Osteoblast (primary cell): Measurements from ENCODE around the gene LAMA5. TPM values are rescaled to one million over a fixed set of nuclear protein-coding genes. Genes with fewer than 3 reads are reported as not detected.
A peak's percentile ranks its signal among the peaks of the same experiment; 100 is the strongest.

Experiments used
- DNase-seq: peaks from one replicate; pipeline ENCODE4 v3.0.0; 2011; ENCODE audit warnings: low spot score, mixed read lengths; ENCODE audit not compliant: insufficient read length; ENCODE audit errors: missing footprints
- H2AFZ ChIP-seq: 2 replicates; pipeline ENCODE4 v1.6.0; 2011; ENCODE audit warnings: mild to moderate bottlenecking, low read length
- H3K27ac ChIP-seq: 2 replicates; pipeline ENCODE4 v1.5.1; 2011; ENCODE audit warnings: mild to moderate bottlenecking, low read depth, low read length, moderate library complexity
- H3K27me3 ChIP-seq: 2 replicates; pipeline ENCODE4 v1.6.0; 2012; ENCODE audit warnings: mild to moderate bottlenecking, control low read depth, inconsistent platforms, low read length, moderate library complexity; ENCODE audit not compliant: insufficient read depth
- H3K36me3 ChIP-seq: 2 replicates; pipeline ENCODE4 v1.5.1; 2011; ENCODE audit warnings: mild to moderate bottlenecking, low read length, control low read depth, moderate library complexity; ENCODE audit not compliant: insufficient read depth
- H3K4me1 ChIP-seq: 2 replicates; pipeline ENCODE4 v1.5.1; 2011; ENCODE audit warnings: mild to moderate bottlenecking, low read length, control low read depth, moderate library complexity; ENCODE audit not compliant: insufficient read depth
- H3K4me2 ChIP-seq: 2 replicates; pipeline ENCODE4 v1.6.0; 2011; ENCODE audit warnings: mild to moderate bottlenecking, low read length; ENCODE audit not compliant: insufficient read depth
- H3K4me3 ChIP-seq: fragments of 200-600 bp; sonication (generic); 3 replicates; pipeline ENCODE4 v1.5.1; 2012; ENCODE audit warnings: mild to moderate bottlenecking, low read length, inconsistent platforms; ENCODE audit not compliant: insufficient read depth
- H3K79me2 ChIP-seq: 2 replicates; pipeline ENCODE4 v1.6.0; 2012; ENCODE audit warnings: mild to moderate bottlenecking, low read length, control low read depth, inconsistent platforms; ENCODE audit not compliant: insufficient read depth
- H3K9me3 ChIP-seq: 2 replicates; pipeline ENCODE4 v1.5.1; 2011; ENCODE audit warnings: low read depth, low read length, control low read depth
- H4K20me1 ChIP-seq: 2 replicates; pipeline ENCODE4 v1.6.0; 2012; ENCODE audit warnings: mild to moderate bottlenecking, low read length, control low read depth; ENCODE audit not compliant: insufficient read depth
- total RNA-seq: library from RNA; depleted of rRNA; stranded (reverse); fragments of >200 nt; gene quantifications from 2 replicates; pipeline ENCODE4 v1.2.3, GENCODE V29; 2012
- TF ChIP-seq, protein P1 (sequence below): IDR thresholded peaks from 2 replicates; pipeline ENCODE4 v1.5.1; 2011; ENCODE audit warnings: mild to moderate bottlenecking, low read depth, low read length, moderate library complexity; ENCODE audit errors: extremely low read depth

The LAMA5 gene
- total RNA-seq, 1 donor = 2.2 TPM

DNA sequence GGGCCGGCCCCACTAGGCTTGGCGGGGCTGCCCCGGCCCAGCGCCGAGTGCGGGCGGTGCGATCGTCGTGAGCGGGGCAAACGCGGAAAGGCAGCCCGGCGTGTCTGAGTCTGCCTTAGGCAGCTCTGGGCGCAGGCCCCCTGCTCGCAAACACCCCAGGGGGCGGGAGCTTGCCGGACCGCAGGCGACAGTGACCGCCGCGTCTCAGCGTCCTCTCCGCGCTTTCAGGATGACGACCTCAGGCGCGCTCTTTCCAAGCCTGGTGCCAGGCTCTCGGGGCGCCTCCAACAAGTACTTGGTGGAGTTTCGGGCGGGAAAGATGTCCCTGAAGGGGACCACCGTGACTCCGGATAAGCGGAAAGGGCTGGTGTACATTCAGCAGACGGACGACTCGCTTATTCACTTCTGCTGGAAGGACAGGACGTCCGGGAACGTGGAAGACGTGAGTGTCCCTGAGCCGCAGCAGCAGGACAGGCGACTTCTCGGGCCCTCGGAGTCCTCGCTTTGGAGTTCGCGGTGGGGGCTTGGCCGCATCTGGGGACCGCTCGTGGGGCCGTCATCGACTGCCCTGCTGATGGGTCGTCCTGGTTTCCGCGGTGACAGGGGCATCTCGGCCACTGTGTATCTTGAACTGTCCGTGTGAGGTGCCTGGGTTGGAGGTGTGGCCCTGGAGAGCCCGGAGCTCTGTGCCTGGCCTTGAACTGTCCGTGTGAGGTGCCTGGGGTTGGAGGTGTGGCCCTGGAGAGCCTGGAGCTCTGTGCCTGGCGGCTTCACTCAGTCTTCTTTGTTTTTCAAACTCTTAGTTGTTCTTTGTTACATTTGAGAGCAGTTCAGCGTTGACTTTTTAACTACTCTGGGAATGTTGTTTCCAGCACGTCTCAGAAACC is 63.5 kb downstream of the LAMA5 start:
- Histone ChIP-seq H3K9me3 (no peaks in the 10 kb centered on the region), H3K4me3 (peak overlapping the region; percentile 93), H4K20me1 (peaks cover 51% of the 10 kb centered on the region), H2AFZ (no peak overlapping the region), H3K79me2 (peaks cover 51% of the 10 kb centered on the region), H3K27me3 (no peaks in the 10 kb centered on the region), H3K4me1 (peaks cover 18% of the 10 kb centered on the region), H3K36me3 (peaks cover 36% of the 10 kb centered on the region), H3K27ac (peak overlapping the region; percentile 70), H3K4me2 (peak overlapping the region; percentile 96)
- TF ChIP-seq, protein P1, sequence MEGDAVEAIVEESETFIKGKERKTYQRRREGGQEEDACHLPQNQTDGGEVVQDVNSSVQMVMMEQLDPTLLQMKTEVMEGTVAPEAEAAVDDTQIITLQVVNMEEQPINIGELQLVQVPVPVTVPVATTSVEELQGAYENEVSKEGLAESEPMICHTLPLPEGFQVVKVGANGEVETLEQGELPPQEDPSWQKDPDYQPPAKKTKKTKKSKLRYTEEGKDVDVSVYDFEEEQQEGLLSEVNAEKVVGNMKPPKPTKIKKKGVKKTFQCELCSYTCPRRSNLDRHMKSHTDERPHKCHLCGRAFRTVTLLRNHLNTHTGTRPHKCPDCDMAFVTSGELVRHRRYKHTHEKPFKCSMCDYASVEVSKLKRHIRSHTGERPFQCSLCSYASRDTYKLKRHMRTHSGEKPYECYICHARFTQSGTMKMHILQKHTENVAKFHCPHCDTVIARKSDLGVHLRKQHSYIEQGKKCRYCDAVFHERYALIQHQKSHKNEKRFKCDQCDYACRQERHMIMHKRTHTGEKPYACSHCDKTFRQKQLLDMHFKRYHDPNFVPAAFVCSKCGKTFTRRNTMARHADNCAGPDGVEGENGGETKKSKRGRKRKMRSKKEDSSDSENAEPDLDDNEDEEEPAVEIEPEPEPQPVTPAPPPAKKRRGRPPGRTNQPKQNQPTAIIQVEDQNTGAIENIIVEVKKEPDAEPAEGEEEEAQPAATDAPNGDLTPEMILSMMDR = no peak
- DNase-seq = peak; percentile 95

DNA sequence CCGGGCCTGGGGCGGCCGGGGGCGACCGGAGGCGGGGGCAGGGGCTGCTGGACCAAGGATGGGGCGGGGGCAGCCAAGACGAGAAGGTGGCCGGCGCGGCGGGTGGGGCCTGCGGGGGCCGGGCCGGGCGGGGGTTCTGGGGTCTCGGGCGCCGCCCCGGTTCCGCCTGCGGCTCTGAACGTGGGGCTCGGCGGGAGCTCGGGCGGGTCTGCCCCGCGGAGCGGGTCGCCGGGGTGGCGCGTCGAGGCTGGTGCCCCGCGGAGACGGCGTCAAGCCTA is 64.1 kb downstream of the LAMA5 start:
- peak overlapping the region; percentile 96 for H3K4me2 ChIP-seq
- H3K4me3 ChIP-seq = peak overlapping the region; percentile 93
- H3K4me1 ChIP-seq = peaks cover 18% of the 10 kb centered on the region
- TF ChIP-seq, protein P1 = no peak
- H3K79me2 ChIP-seq = peaks cover 50% of the 10 kb centered on the region
- H3K27me3 ChIP-seq = no peaks in the 10 kb centered on the region
- H3K27ac ChIP-seq = peak overlapping the region; percentile 70
- H4K20me1 ChIP-seq = peaks cover 45% of the 10 kb centered on the region
- H3K36me3 ChIP-seq = peaks cover 30% of the 10 kb centered on the region
- no peak for DNase-seq
- no peak overlapping the region for H2AFZ ChIP-seq
- no peaks in the 10 kb centered on the region for H3K9me3 ChIP-seq

DNA sequence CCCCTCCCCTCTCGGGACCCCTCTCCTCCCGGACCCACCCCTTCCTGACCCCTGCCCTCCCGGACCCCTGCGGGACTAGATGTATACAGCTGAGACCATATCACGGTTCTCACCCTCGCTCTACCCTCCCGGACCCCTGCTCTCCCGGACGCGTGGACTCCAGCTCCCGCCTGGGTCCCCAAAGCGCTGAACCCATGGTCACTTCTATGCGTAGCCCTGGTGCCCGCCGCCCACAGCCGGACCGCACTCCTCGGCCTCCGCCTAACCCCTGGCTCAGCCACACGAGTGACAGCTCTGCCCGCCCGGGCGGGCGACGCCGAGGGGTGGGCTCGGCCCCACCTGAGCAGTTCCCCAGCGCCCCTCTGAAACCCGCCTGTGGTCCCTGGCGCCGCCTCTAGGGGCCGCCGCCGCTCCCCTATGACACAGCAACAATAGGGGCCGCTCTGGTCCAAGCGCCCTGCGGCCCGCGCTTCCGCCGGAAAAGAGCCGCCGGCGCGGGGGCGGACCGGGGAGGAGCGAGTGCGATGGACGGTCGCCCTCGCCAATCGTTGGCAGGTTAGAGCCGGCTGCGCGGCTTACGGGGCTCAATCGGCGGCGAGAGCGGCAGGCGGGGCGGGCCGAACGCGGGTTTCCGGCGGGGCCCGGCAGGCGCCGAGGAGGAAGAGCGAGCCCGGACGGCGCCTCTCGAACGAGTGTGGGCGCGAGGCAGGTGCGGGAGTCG is 64.6 kb downstream of the LAMA5 start, which contains the start of gene ADRM1:
TSS of gene ADRM1 (plus strand) at position 657 of the 721 bp plus-strand sequence. CDS start 572 bp downstream, outside the sequence.
- H3K27me3 ChIP-seq = no peaks in the 10 kb centered on the region
- peaks cover 43% of the 10 kb centered on the region for H4K20me1 ChIP-seq
- peaks cover 25% of the 10 kb centered on the region for H3K36me3 ChIP-seq
- H3K4me3 ChIP-seq = peak within 1 kb of the TSS; percentile 93
- no peaks in the 10 kb centered on the region for H3K9me3 ChIP-seq
- H3K79me2 ChIP-seq = peaks cover 45% of the 10 kb centered on the region
- H3K4me2 ChIP-seq = peak within 1 kb of the TSS; percentile 96
- TF ChIP-seq, protein P1 = peak; percentile 68
- H2AFZ ChIP-seq = peak within 1 kb of the TSS; percentile 80
- peak within 1 kb of the TSS; percentile 84 for H3K27ac ChIP-seq
- peaks cover 18% of the 10 kb centered on the region for H3K4me1 ChIP-seq
- peak; percentile 100 for DNase-seq
